ENCODE results near the gene HGS.

Gene HGS

DNA sequence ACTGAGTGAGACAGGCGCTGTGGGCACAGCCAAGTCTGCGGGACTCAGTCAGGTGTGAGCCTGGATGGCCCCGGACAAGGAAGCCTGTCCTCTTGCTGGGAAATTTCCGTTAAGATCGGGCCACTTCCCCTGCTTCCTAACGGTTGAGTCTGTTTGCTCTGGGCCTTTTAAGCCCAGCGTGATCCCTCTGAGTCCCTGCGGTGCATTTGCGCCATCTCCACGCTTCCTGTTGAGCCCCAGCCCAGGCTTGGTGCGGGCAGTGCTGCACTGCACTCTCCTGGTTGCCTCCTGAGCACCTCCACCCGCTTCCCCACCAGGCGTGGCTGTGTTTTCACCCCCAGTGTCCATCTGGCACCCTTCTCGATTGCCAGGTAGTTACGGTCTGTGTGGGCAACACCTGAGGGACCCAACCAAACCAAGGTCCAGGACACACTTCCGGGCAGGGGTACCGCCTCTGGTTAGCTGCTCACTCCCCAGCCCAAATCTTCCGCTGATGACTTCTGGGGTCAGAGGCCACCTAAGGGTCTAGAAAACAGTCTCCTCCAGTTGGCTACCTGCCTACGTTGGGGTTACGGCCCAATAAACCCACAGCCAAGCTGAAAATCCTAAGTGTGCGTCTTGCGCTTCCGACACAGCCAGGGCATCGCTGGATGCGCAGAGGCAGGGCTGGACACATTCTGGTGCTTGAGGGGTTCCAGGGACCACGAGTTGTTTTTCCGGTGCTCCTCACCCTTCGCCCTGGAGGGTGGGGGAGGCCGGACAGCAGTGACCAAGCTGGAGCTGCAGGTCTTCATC is 26.9 kb downstream of the HGS start:
- Mint-ChIP-seq H3K9me3 (no peaks in the 10 kb centered on the region), H3K4me3 (peak overlapping the region; percentile 46), H3K36me3 (ENCODE audit: low read depth) (peaks cover 33% of the 10 kb centered on the region), H3K4me1 (ENCODE audit: low read depth) (peaks cover 38% of the 10 kb centered on the region), H3K27me3 (peaks cover 3% of the 10 kb centered on the region), H3K27ac (peak overlapping the region; percentile 56)
- intact Hi-C loops (cut with micrococcal nuclease): no loop called here

DNA sequence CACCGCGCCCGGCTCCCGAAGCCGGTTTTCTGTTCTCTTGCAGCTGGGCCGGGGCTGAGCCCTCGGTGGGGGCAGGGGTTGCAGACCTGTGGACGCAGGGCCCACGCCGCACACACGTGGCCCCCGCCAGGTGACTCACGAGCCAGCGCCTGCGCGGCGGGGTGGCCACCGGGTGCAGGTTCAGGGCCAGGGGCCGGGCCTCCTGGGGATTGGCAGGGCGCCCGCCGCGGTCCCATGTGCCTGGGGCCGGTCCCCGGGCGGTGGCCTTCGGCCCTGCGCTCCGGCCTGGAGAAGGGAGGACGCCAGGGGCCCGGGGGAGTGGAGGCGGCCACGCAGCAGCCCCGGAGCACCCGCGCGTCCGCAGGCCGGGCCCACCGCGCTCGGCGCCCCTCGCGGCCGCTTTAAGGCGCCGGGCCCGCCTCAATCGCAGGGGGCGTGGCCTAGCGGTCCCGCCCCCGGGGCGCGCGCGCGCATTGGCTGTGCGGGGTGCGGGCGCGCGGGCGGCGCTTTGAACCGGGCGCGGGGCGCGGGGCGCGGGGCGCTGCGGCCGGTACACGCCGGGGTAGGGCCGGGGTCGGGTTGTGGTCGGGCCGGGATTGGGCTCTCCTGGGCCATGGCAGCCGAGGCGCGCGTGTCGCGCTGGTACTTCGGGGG is 28.1 kb downstream of the HGS start, which contains the start of gene SLC25A10:
TSS of gene SLC25A10 (plus strand) at position 471 of the 654 bp plus-strand sequence. CDS start at position 614, 143 bp downstream.
- H3K4me1 Mint-ChIP-seq (ENCODE audit: low read depth): peaks cover 38% of the 10 kb centered on the region
- peak within 1 kb of the TSS; percentile 73 for H3K4me3 Mint-ChIP-seq
- peaks cover 3% of the 10 kb centered on the region for H3K27me3 Mint-ChIP-seq
- H3K27ac Mint-ChIP-seq: peak within 1 kb of the TSS; percentile 56
- H3K9me3 Mint-ChIP-seq: no peaks in the 10 kb centered on the region
- intact Hi-C loops (cut with micrococcal nuclease): loop anchor here (1.0 kb wide), 1 partner anchor 9 kb away; the partner anchor contains the start of gene MRPL12
- peaks cover 21% of the 10 kb centered on the region for H3K36me3 Mint-ChIP-seq (ENCODE audit: low read depth)

DNA sequence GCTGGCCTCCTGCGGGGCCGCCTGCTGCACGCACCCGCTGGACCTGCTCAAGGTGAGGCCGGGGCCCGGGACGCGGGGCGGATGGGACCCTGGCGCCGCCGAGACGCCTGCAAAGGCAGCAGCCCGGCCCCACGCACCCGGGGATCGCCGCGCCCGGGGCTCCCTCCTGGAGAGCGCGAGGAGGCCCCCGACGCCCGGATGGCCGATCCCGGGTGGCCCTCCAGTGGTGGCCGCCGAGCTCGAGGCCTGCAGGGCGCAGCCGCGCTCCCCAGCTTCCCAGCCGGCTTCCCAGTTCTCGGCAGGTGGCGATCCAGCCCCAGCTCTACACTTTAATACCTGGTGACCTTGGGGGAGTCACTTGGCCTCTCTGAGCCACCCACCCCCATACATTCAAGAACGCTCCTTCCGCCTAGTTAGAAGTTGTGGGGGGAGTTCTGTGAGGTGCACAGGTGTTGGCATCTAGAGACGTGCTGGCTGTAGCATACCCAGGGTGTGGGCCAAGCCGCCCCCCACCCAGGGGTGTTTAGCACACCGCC is 28.7 kb downstream of the HGS start:
- Mint-ChIP-seq H3K4me1 (ENCODE audit: low read depth) (peaks cover 38% of the 10 kb centered on the region), H3K4me3 (peak overlapping the region; percentile 73), H3K27ac (peak overlapping the region; percentile 36), H3K36me3 (ENCODE audit: low read depth) (peaks cover 15% of the 10 kb centered on the region), H3K9me3 (no peaks in the 10 kb centered on the region), H3K27me3 (peaks cover 3% of the 10 kb centered on the region)
- intact Hi-C loops (cut with micrococcal nuclease): loop anchor here (1.0 kb wide), 1 partner anchor 9 kb away; the partner anchor contains the start of gene MRPL12

DNA sequence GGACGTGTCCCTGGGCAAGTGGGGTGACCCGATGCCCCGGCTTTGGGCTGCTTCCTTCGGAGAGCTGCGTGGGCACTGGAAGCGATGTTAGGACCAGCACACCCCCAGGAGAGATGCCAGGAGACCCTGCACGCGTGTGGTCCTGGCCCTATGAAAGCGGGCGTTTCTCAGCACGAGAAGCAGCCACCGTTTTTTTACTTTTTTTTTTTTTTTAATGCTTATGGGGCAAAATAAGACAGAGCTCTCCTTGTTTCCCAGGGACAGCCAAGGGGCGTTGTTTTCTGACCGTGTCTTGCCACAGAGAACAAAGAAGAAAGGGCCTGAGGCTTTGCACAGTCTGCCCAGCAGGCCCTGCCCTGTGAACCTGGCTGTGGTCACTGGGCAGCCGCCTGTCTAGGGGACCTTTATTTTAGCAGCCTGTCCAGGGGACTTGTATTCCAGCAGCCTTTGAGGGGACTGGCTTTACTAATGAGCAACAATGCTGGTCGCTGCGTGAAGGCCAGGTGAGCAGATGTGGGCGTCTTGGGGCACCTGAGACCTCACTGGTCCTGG is 29.3 kb downstream of the HGS start:
- no peaks in the 10 kb centered on the region for H3K9me3 Mint-ChIP-seq
- peak overlapping the region; percentile 36 for H3K27ac Mint-ChIP-seq
- peak overlapping the region; percentile 73 for H3K4me3 Mint-ChIP-seq
- H3K4me1 Mint-ChIP-seq (ENCODE audit: low read depth): peaks cover 38% of the 10 kb centered on the region
- intact Hi-C loops (cut with micrococcal nuclease): no loop called here
- peaks cover 10% of the 10 kb centered on the region for H3K36me3 Mint-ChIP-seq (ENCODE audit: low read depth)
- H3K27me3 Mint-ChIP-seq: peaks cover 3% of the 10 kb centered on the region

DNA sequence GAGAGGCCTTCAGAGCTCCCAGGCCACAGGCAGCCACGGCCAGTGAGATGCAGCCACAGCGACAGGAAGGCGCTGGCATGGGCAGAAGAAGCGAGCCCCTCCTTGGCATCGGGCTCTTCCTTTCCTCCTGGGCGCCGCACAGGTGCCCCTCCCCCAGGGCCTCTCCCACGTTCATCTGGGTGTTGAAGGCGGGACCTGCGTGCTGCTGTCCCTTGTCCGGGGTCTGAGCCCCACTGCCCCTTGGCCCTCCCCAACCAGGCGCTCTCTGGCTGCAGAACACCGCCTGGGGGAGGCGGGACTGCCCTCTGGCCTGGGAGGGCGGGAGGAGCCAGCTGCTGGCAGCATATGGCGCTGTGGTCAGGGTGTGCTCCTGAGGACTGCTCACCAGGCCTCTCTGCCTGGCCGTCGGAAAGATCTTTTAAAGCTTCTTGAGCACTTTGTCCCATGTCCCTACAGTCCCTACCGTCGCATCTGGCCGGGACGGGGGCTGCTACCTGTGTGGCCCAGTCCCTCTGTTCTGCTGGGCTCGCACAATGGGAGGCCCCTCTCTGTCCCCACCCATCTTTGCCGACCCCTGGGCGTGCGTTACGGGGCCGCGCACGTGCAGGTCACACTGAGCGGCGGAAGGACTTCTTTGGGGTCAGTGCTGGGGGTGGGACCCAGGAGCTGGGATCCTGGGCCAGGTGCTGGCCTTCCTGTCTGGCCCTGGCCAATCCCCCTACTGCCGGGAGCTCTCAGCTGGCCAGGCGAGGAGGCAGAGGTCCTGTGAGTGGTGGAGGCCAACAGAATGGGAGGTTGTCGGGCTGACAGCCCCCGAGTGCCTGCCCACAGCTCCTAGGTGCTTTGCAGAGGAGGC is 30.0 kb downstream of the HGS start:
- H3K36me3 Mint-ChIP-seq (ENCODE audit: low read depth): peaks cover 4% of the 10 kb centered on the region
- no peak overlapping the region for H3K4me3 Mint-ChIP-seq
- intact Hi-C loops (cut with micrococcal nuclease): no loop called here
- peaks cover 38% of the 10 kb centered on the region for H3K4me1 Mint-ChIP-seq (ENCODE audit: low read depth)
- peaks cover 3% of the 10 kb centered on the region for H3K27me3 Mint-ChIP-seq
- no peaks in the 10 kb centered on the region for H3K9me3 Mint-ChIP-seq
- H3K27ac Mint-ChIP-seq: no peak overlapping the region

DNA sequence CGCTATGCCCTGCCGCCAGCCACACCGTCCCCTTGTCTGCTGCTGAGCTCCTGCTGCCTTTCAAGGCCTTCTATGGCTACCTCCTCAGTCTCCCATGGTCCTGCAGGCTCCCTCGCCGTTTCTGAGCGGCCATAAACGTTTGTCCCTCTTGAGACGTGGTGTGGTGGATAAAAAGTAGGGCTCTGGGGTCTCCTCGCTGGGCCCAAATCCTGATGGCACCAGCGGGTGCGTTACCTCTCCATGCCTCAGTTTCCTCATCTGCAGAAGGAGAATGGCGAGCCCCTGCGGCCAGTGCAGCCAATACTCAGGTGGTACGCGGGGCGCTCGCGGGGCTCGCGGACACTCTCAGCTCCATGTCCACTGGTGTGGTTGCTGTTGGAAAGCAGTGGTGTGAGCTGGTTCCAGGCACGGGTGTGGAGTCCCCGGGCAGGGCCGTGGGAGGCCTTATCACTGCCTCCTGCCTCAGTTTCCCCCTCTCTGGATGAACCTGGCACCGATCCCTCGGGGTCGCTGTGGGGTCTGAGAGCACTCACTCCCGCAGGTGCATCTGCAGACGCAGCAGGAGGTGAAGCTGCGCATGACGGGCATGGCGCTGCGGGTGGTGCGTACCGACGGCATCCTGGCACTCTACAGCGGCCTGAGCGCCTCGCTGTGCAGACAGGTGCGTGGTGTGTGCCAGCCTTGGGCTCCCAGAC is 30.7 kb downstream of the HGS start:
- H3K4me3 Mint-ChIP-seq: no peak overlapping the region
- H3K27me3 Mint-ChIP-seq: peaks cover 3% of the 10 kb centered on the region
- H3K9me3 Mint-ChIP-seq: no peaks in the 10 kb centered on the region
- H3K27ac Mint-ChIP-seq: no peak overlapping the region
- intact Hi-C loops (cut with micrococcal nuclease): no loop called here
- H3K4me1 Mint-ChIP-seq (ENCODE audit: low read depth): peaks cover 38% of the 10 kb centered on the region
- H3K36me3 Mint-ChIP-seq (ENCODE audit: low read depth): no peaks in the 10 kb centered on the region

DNA sequence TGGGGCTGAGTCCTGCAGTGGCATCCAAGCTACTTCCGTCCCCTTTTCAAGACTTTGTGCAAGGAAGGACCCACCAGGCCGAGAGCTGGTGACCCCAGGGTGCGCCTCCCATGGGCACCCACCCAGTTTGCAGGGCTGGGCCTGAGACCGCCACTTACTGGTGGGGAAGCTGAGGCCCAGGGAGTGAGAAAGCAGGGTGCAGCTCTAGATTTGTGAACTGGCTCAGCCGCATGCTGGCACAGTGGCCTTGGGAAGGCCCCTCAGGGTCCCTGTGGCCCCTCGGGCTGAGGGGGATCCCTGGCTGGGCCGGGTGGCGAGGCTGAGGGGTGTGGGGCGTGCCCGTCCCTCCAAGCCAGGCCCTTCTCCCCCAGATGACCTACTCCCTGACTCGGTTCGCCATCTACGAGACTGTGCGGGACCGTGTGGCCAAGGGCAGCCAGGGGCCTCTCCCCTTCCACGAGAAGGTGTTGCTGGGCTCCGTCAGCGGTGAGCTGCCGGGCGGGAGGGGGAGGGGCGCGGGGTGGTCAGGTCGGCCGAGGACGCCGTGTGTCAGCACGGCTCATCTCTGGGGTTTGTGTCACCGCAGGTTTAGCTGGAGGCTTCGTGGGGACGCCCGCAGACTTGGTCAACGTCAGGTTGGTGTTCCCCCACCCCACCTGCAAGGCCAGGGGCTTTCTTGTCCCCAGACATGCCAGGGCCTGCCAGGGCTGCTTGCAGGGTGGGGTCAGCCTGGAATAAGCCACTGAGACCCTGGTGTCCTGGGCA is 31.5 kb downstream of the HGS start:
- Mint-ChIP-seq H3K4me1 (ENCODE audit: low read depth) (peaks cover 33% of the 10 kb centered on the region), H3K4me3 (no peak overlapping the region), H3K9me3 (no peaks in the 10 kb centered on the region), H3K36me3 (ENCODE audit: low read depth) (no peaks in the 10 kb centered on the region), H3K27ac (no peak overlapping the region), H3K27me3 (peaks cover 3% of the 10 kb centered on the region)
- intact Hi-C loops (cut with micrococcal nuclease): no loop called here

DNA sequence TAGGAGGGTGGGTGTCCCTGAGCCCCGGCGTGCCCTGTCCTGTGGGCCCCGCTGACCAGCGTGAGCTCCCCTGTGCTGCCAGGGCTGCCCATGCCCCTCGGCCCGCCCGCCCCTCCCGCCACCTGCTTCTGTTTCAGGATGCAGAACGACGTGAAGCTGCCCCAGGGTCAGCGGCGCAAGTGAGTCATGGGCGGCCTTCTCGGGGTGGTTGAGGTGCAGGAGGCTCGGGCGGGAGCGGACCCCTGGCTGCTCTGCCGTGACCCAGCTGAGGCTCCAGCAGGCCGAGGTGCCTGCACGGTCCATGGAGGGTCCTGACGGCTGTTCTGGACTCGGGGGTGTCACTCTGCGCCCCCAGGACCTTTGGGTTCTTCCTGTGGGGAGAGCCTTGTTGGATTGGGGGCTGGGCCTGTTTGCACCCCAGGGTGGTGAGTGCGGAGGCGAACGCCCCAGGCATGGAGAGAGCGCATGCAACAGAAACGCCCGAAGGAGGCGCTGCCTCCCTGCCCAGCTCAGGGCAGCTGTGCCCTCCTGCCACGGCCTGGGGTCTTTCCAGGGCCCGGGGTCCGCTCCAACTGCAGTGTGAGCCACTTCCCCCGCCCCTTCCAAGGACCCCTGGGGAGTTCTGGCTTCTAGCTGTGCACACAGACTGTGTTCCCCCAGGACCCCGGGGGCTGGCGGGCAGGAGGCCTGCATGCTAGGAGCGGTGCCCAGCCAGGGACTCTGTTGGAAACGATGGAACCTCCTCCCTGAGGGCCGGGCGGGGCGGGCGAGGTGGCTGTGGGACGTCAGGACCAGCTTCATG is 32.3 kb downstream of the HGS start:
- Mint-ChIP-seq H3K27me3 (no peaks in the 10 kb centered on the region), H3K4me3 (no peak overlapping the region), H3K36me3 (ENCODE audit: low read depth) (no peaks in the 10 kb centered on the region), H3K9me3 (no peaks in the 10 kb centered on the region), H3K4me1 (ENCODE audit: low read depth) (peaks cover 30% of the 10 kb centered on the region), H3K27ac (no peak overlapping the region)
- intact Hi-C loops (cut with micrococcal nuclease): no loop called here

DNA sequence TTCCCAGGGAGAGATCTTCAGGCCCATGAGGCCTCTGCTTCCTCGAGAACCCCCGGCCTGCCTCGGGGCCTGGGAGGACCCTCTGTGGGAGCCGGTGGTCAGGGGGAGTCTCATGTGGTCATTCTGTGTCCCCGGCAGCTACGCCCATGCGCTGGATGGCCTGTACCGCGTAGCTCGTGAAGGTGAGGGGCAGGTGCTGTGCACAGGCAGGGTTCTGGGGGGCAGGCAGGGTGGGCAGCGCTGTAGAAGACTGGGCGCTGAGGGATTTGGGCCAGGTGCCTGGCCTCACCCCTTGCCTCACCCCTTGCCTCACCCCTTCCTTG is 32.8 kb downstream of the HGS start:
- Mint-ChIP-seq H3K27me3 (no peaks in the 10 kb centered on the region), H3K4me3 (no peak overlapping the region), H3K27ac (no peak overlapping the region), H3K36me3 (ENCODE audit: low read depth) (no peaks in the 10 kb centered on the region), H3K4me1 (ENCODE audit: low read depth) (peaks cover 26% of the 10 kb centered on the region), H3K9me3 (no peaks in the 10 kb centered on the region)
- intact Hi-C loops (cut with micrococcal nuclease): no loop called here

DNA sequence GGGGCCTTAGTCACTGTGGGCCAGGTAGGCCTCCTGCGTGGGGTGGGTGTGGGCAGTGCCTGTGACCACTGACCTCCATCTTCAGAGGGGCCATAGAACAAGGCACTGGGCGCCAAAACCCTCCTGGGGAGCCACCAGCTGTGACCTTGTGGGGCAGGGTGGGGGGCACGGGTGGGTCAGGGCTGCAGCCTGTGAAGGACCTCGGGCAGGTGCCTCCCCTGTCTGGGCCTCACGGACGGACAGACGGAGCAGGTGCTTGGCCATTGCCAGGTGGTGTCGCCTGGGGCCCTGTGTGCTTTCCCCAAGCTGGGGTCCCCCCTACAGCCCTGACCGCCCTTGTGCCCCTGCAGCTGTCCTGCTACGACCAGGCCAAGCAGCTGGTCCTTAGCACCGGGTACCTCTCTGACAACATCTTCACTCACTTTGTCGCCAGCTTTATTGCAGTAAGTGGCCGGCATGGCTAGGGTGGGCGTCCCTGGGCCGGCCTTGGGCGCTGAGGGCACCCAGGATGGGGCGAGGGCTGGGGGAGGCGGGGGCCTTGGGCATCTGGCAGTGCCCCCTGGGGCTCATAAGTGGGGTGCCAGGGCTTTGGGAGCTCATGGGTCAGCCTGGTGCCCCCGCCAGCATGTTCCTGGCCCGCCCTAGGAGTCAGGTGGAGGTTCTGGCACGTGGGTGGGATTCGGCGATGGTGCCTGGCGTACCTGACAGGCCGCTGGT is 33.4 kb downstream of the HGS start:
- Mint-ChIP-seq H3K4me3 (no peak overlapping the region), H3K27me3 (peaks cover 3% of the 10 kb centered on the region), H3K27ac (no peak overlapping the region), H3K9me3 (no peaks in the 10 kb centered on the region), H3K4me1 (ENCODE audit: low read depth) (peaks cover 26% of the 10 kb centered on the region), H3K36me3 (ENCODE audit: low read depth) (no peaks in the 10 kb centered on the region)
- intact Hi-C loops (cut with micrococcal nuclease): no loop called here

DNA sequence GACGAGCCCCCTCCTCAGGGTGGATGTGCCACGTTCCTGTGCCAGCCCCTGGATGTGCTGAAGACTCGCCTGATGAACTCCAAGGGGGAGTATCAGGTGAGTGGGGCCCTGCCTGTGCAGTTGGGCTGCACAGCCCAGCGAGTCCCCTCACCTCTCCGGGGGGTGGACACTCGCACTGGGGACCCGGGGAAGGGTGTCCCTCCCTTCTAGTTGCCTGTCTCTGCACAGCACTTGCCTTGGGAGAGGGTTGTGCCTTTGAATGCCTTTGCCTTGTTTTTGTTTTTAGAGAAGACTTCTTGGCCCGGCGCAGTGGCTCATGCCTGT is 33.9 kb downstream of the HGS start:
- Mint-ChIP-seq H3K4me1 (ENCODE audit: low read depth) (peaks cover 24% of the 10 kb centered on the region), H3K27me3 (peaks cover 5% of the 10 kb centered on the region), H3K4me3 (no peak overlapping the region), H3K27ac (no peak overlapping the region), H3K9me3 (no peaks in the 10 kb centered on the region), H3K36me3 (ENCODE audit: low read depth) (no peaks in the 10 kb centered on the region)
- intact Hi-C loops (cut with micrococcal nuclease): no loop called here

Data from dendritic cell treated with granulocyte-macrophage colony-stimulating factor and Interleukin-4, amounts not matched to agents 40 ng/mL and 50 ng/mL, for 4 days (primary cell).